Ascending aorta (tissue), 2 donors: ENCODE results near the gene METTL25B. TPM values are rescaled to one million over a fixed set of nuclear protein-coding genes. Genes with fewer than 3 reads are reported as not detected.

Source experiments
- DNase-seq, 2 donors: peaks; one replicate each; pipeline ENCODE4 v3.0.0-alpha.2; 2019; ENCODE audit warnings: low spot score in 2 of 2
- H3K27ac ChIP-seq, 2 donors: fragments of 200-600 bp; sonication (generic); one replicate each; pipeline ENCODE4 v1.5.1; 2016 to 2017; ENCODE audit warnings: mild to moderate bottlenecking in 1 of 2
- H3K27me3 ChIP-seq: fragments of 200-600 bp; sonication (generic); one replicate; pipeline ENCODE4 v1.5.1; 2017
- H3K36me3 ChIP-seq, 2 donors: fragments of 200-600 bp; sonication (generic); one replicate each; pipeline ENCODE4 v1.5.1; 2016
- H3K4me1 ChIP-seq, 2 donors: fragments of 200-600 bp; sonication (generic); one replicate each; pipeline ENCODE4 v1.5.1; 2016 to 2017; ENCODE audit warnings: mild to moderate bottlenecking in 1 of 2
- H3K4me3 ChIP-seq, 2 donors: fragments of 200-600 bp; sonication (generic); one replicate each; pipeline ENCODE4 v1.5.1; 2016 to 2017; ENCODE audit warnings: mild to moderate bottlenecking in 1 of 2
- H3K9me3 ChIP-seq, 2 donors: fragments of 200-600 bp; sonication (generic); one replicate each; pipeline ENCODE4 v1.5.1; 2016
- CTCF ChIP-seq, 3 experiments: fragments of 200-600 bp in 2 of 3; fragments of 450-650 bp in 1 of 3; sonication (generic) in 2 of 3; IDR thresholded peaks; one replicate each; pipeline ENCODE4 v1.5.1; 2016 to 2019; ENCODE audit warnings: antibody characterized with exemption in 3 of 3, mild to moderate bottlenecking in 1 of 3, moderate library complexity in 1 of 3
- intact Hi-C: fragments of 100-400 bp; cut with DNase I; formaldehyde crosslinking; loops from one replicate; pipeline ENCODE4 v1.15.1; 2023
- total RNA-seq: library from RNA; depleted of rRNA; stranded (reverse); fragments of >200 nt; gene quantifications from one replicate; pipeline ENCODE4 v1.1.0, GENCODE V29; 2016

METTL25B gene
- total RNA-seq, 1 donor from 2014 or later, result 9.9 TPM

DNA sequence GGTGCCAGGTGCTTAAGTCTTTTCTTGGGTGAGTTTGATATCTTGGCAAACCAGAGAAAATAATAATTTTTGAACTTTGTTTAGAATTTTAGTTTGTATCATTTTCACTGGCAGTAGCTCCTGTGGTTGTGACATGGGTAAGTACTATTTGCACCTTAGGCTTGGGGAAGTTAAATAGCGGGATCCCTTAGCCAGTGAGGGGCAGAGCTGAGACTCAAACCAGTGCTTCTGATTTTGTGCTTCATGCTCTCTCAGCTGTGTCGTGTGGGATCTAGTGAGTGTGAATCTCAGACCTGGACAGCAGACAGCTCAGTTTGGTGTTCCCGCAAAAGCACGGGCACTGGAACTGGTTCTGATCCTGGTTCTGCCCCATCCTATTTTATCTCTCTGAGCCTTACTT is 48.7 kb downstream of the METTL25B start:
- intact Hi-C loops, result no loop called here
- DNase-seq, result no peak
- Histone ChIP-seq H3K4me3 (no peak overlapping the region), H3K27ac (no peak overlapping the region), H3K4me1 (peaks cover 0 to 8% of the 10 kb centered on the region in 2 donors), H3K27me3 (no peaks in the 10 kb centered on the region), H3K9me3 (no peaks in the 10 kb centered on the region), H3K36me3 (peaks cover under 1 to 4% of the 10 kb centered on the region in 2 donors)
- TF ChIP-seq CTCF (IDR thresholded peaks at IDR 0.05), result no peak

- Histone ChIP-seq H3K27me3 (no peaks in the 10 kb centered on the region), H3K9me3 (no peaks in the 10 kb centered on the region), H3K4me1 (peaks cover 0 to 8% of the 10 kb centered on the region in 2 donors), H3K27ac (no peak overlapping the region), H3K36me3 (peaks cover 4 to 7% of the 10 kb centered on the region in 2 donors), H3K4me3 (no peak overlapping the region)
- intact Hi-C loops, result no loop called here
- TF ChIP-seq CTCF (IDR thresholded peaks at IDR 0.05), result no peak
- no peak for DNase-seq
These were observed 49.3 kb downstream of the METTL25B start for GRCh38 chr1:156777573-156777972.

GRCh38 chr1:156781585-156782186 is 53.4 kb downstream of the METTL25B start:
- intact Hi-C loops, result no loop called here
- peaks cover 0 to 3% of the 10 kb centered on the region in 2 donors for H3K4me1 ChIP-seq
- no peaks in the 10 kb centered on the region for H3K9me3 ChIP-seq
- peaks cover 37 to 40% of the 10 kb centered on the region in 2 donors for H3K36me3 ChIP-seq
- no peak overlapping the region for H3K4me3 ChIP-seq
- no peak overlapping the region for H3K27ac ChIP-seq
- no peak for DNase-seq
- no peaks in the 10 kb centered on the region for H3K27me3 ChIP-seq
- TF ChIP-seq CTCF (IDR thresholded peaks at IDR 0.05), result no peak

- no peak for DNase-seq
- TF ChIP-seq CTCF (IDR thresholded peaks at IDR 0.05), result no peak
- Histone ChIP-seq H3K36me3 (peaks cover 54 to 75% of the 10 kb centered on the region in 2 donors), H3K4me3 (no peak overlapping the region), H3K27ac (no peak overlapping the region), H3K4me1 (peaks cover 0 to 3% of the 10 kb centered on the region in 2 donors), H3K27me3 (no peaks in the 10 kb centered on the region), H3K9me3 (no peaks in the 10 kb centered on the region)
- intact Hi-C loops, result no loop called here
These were observed 57.2 kb downstream of the METTL25B start for GRCh38 chr1:156785458-156785857.

Other genes with a start within 250 kb of the METTL25B start
- 106 TPM for gene MEF2D, start 227.7 kb upstream of the METTL25B start, total RNA-seq
- gene IQGAP3, start 155.9 kb upstream of the METTL25B start, total RNA-seq, result not detected
- gene TTC24, start 148.7 kb upstream of the METTL25B start, total RNA-seq, result not detected
- 85.3 TPM for gene NAXE, start 136.7 kb upstream of the METTL25B start, total RNA-seq
- gene GPATCH4, start 127.0 kb upstream of the METTL25B start, total RNA-seq, result 29.4 TPM
- gene HAPLN2, start 109.1 kb upstream of the METTL25B start, total RNA-seq, result 1.4 TPM
- gene BCAN, start 86.4 kb upstream of the METTL25B start, total RNA-seq, result not detected
- gene NES, start 51.1 kb upstream of the METTL25B start, total RNA-seq, result 74.1 TPM
- not detected for gene CRABP2, start 22.9 kb upstream of the METTL25B start, total RNA-seq
- 7.8 TPM for gene ISG20L2, start 297 bp downstream of the METTL25B start, total RNA-seq
- 17.0 TPM for gene MRPL24, start 12.6 kb downstream of the METTL25B start, total RNA-seq
- gene HDGF, start 23.2 kb downstream of the METTL25B start, total RNA-seq, result 153 TPM
- gene PRCC, start 39.1 kb downstream of the METTL25B start, total RNA-seq, result 16.3 TPM
- gene SH2D2A, start 88.4 kb downstream of the METTL25B start, total RNA-seq, result not detected
- 2.9 TPM for gene INSRR, start 130.6 kb downstream of the METTL25B start, total RNA-seq
- not detected for gene NTRK1, start 132.4 kb downstream of the METTL25B start, total RNA-seq
- gene PEAR1, start 165.2 kb downstream of the METTL25B start, total RNA-seq, result 39.8 TPM
- not detected for gene LRRC71, start 192.2 kb downstream of the METTL25B start, total RNA-seq